Measurements from ENCODE around the gene CEP112. TPM values are rescaled to one million over a fixed set of nuclear protein-coding genes. Genes with fewer than 3 reads are reported as not detected.

CEP112 gene
- polyA plus RNA-seq, 4 donors: 14.2 to 20.3 (median 14.3) TPM

GRCh38 chr17:65947831-65948230 is 244.1 kb downstream of the CEP112 start:
- no peak for DNase-seq (ENCODE audit: low read depth in 4 of 4, low spot score in 2 of 4)

- DNase-seq (ENCODE audit: low read depth in 4 of 4, low spot score in 2 of 4): no peak
Observed at GRCh38 chr17:65942592-65942991, 249.3 kb downstream of the CEP112 start.

- no peak for DNase-seq (ENCODE audit: low read depth in 4 of 4, low spot score in 2 of 4)
Observed at GRCh38 chr17:65941356-65941899, 250.5 kb downstream of the CEP112 start.

- no peak for DNase-seq (ENCODE audit: low read depth in 4 of 4, low spot score in 2 of 4)
Observed at GRCh38 chr17:65936013-65936412, 255.9 kb downstream of the CEP112 start.

GRCh38 chr17:65933290-65933689 is 258.6 kb downstream of the CEP112 start:
- no peak for DNase-seq (ENCODE audit: low read depth in 4 of 4, low spot score in 2 of 4)

- no peak for DNase-seq (ENCODE audit: low read depth in 4 of 4, low spot score in 2 of 4)
Observed at GRCh38 chr17:65931246-65932149, 260.4 kb downstream of the CEP112 start.

- DNase-seq (ENCODE audit: low read depth in 4 of 4, low spot score in 2 of 4): no peak
Observed at GRCh38 chr17:65930140-65930730, 261.7 kb downstream of the CEP112 start.

GRCh38 chr17:65926599-65926998 is 265.3 kb downstream of the CEP112 start:
- DNase-seq (ENCODE audit: low read depth in 4 of 4, low spot score in 2 of 4): no peak

GRCh38 chr17:65925606-65926307 is 266.2 kb downstream of the CEP112 start:
- no peak for DNase-seq (ENCODE audit: low read depth in 4 of 4, low spot score in 2 of 4)

- DNase-seq (ENCODE audit: low read depth in 4 of 4, low spot score in 2 of 4): no peak
Observed at GRCh38 chr17:65920996-65921395, 270.9 kb downstream of the CEP112 start.

- DNase-seq (ENCODE audit: low read depth in 4 of 4, low spot score in 2 of 4): no peak
Observed at GRCh38 chr17:65918916-65919315, 273.0 kb downstream of the CEP112 start.

- no peak for DNase-seq (ENCODE audit: low read depth in 4 of 4, low spot score in 2 of 4)
Observed at GRCh38 chr17:65918500-65918899, 273.4 kb downstream of the CEP112 start.

- no peak for DNase-seq (ENCODE audit: low read depth in 4 of 4, low spot score in 2 of 4)
Observed at GRCh38 chr17:65917560-65917959, 274.4 kb downstream of the CEP112 start.

- DNase-seq (ENCODE audit: low read depth in 4 of 4, low spot score in 2 of 4): no peak
Observed at GRCh38 chr17:65916425-65916824, 275.5 kb downstream of the CEP112 start.

- no peak for DNase-seq (ENCODE audit: low read depth in 4 of 4, low spot score in 2 of 4)
Observed at GRCh38 chr17:65914784-65915342, 277.1 kb downstream of the CEP112 start.

- DNase-seq (ENCODE audit: low read depth in 4 of 4, low spot score in 2 of 4): no peak
Observed at GRCh38 chr17:65913326-65913850, 278.5 kb downstream of the CEP112 start.

GRCh38 chr17:65910836-65911235 is 281.1 kb downstream of the CEP112 start:
- no peak for DNase-seq (ENCODE audit: low read depth in 4 of 4, low spot score in 2 of 4)

GRCh38 chr17:65902831-65903522 is 289.0 kb downstream of the CEP112 start:
- DNase-seq (ENCODE audit: low read depth in 4 of 4, low spot score in 2 of 4): no peak

- no peak for DNase-seq (ENCODE audit: low read depth in 4 of 4, low spot score in 2 of 4)
Observed at GRCh38 chr17:65902155-65902554, 289.8 kb downstream of the CEP112 start.

GRCh38 chr17:65901394-65901793 is 290.5 kb downstream of the CEP112 start:
- no peak for DNase-seq (ENCODE audit: low read depth in 4 of 4, low spot score in 2 of 4)
